Heart left ventricle (tissue), 16 donors: ENCODE measurements around the gene HBB. TPM values are rescaled to one million over a fixed set of nuclear protein-coding genes. Genes with fewer than 3 reads are reported as not detected.

Experiments
- ATAC-seq, 4 donors: fragments of 200-7000 bp; cut with Tn5 transposase; one replicate each; pipeline ENCODE4 v1.9.1; 2020 to 2022; ENCODE audit warnings: moderate library complexity in 4 of 4, mild to moderate bottlenecking in 3 of 4, moderate number of reproducible peaks in 1 of 4
- DNase-seq, 5 donors: peaks; one replicate each; pipeline ENCODE4 v3.0.0-alpha.2; 2020
- H3K27ac ChIP-seq, 12 donors: fragments of 200-600 bp; sonication (generic) in 4 of 12; one replicate each; pipeline versions ENCODE4 v1.5.0 to v1.8.0; 2016 to 2022; ENCODE audit warnings: mild to moderate bottlenecking in 2 of 12
- H3K27me3 ChIP-seq, 9 donors: fragments of 200-600 bp; sonication (generic) in 2 of 9; one replicate each; pipeline versions ENCODE4 v1.5.1 to v1.8.0; 2016 to 2022; ENCODE audit warnings: mild to moderate bottlenecking in 3 of 9
- H3K36me3 ChIP-seq, 9 donors: fragments of 200-600 bp; sonication (generic) in 2 of 9; one replicate each; pipeline versions ENCODE4 v1.5.0 to v1.8.0; 2018 to 2022; ENCODE audit warnings: mild to moderate bottlenecking in 2 of 9
- H3K4me1 ChIP-seq, 12 donors: fragments of 200-600 bp; sonication (generic) in 4 of 12; one replicate each; pipeline versions ENCODE4 v1.5.0 to v1.8.0; 2016 to 2022; ENCODE audit warnings: mild to moderate bottlenecking in 3 of 12
- H3K4me3 ChIP-seq, 12 donors: fragments of 200-600 bp; sonication (generic) in 4 of 12; one replicate each; pipeline versions ENCODE4 v1.5.0 to v1.8.0; 2017 to 2022; ENCODE audit warnings: mild to moderate bottlenecking in 9 of 12, moderate library complexity in 4 of 12
- H3K9me3 ChIP-seq, 12 donors: fragments of 200-600 bp; sonication (generic) in 4 of 12; one replicate each; pipeline versions ENCODE4 v1.5.0 to v1.8.0; 2016 to 2022; ENCODE audit warnings: mild to moderate bottlenecking in 1 of 12
- POLR2A ChIP-seq, 2 donors: fragments of 450-650 bp; IDR thresholded peaks; one replicate each; pipeline ENCODE4 v1.6.1; 2017; ENCODE audit warnings: antibody characterized with exemption in 2 of 2, mild to moderate bottlenecking in 2 of 2, moderate library complexity in 2 of 2
- WGBS, 4 donors: extraction: QIAGEN DNeasy Blood & Tissue Kit in 2 of 4; methylation state at CpG; one replicate each; pipeline versions ENCODE4 v1.1.5 to v1.1.7; 2013 to 2018; 5-methylcytosine and 5-hydroxymethylcytosine counted together
- intact Hi-C, 10 donors: fragments of 100-400 bp; cut with DNase I; formaldehyde crosslinking; loops; one replicate each; pipeline versions ENCODE4 v1.11.1 to v1.14.2; 2022
- polyA plus RNA-seq, 2 donors: library from polyadenylated mRNA; stranded (reverse); fragments of 200-250 nt; gene quantifications; one replicate each; pipeline ENCODE4 v1.2.3, GENCODE V29; 2013
- total RNA-seq, 9 donors: library from RNA; depleted of rRNA in 2 of 9; stranded (reverse); fragments of >200 nt in 2 of 9; fragmentation: NEBNext Ultra II Directional in 3 of 9; extraction: Animal tissue kit (Norgen Biotek cat#: 25700) in 3 of 9; gene quantifications; one replicate each; pipeline versions ENCODE4 v1.1.0 to v1.2.4, GENCODE V29; 2016 to 2023
- TF ChIP-seq, protein P1 (sequence below), 12 donors: fragments of 200-600 bp; sonication (generic) in 4 of 12; IDR thresholded peaks; one replicate each; pipeline versions ENCODE4 v1.5.0 to v1.8.0; 2018 to 2022; ENCODE audit warnings: antibody characterized with exemption in 12 of 12, mild to moderate bottlenecking in 5 of 12
- donor health status: ischemic (EF 13 %, LVEDD 7.1; RV severe dilation, severe dysfunction).
- donor health status: healthy with polysubstance abuse.
- donor health status: DM: no; HTN: yes; CAD: no.
- donor health status: DM: no; HTN: no; CAD: no.
- donor health status: ischemic (EF 25% LVEDD 6.9; RV normal size, moderate dysfunction).
- donor health status: ischemic (EF 25% LVEDD 5.7; RV mildly dilated, moderate dysfunction).
- donor health status: healthy.
- donor health status: DM: yes; HTN: yes; CAD: no.
- donor health status: ischemic (EF 35%, LVEDD 5.7; RV mildly dilated, moderate dysfunction).
- donor health status: nonischemic (EF 11% LVEDD 7.7; RV severe dilation, severe dysfunction).
- donor health status: DM: yes; HTN: yes; CAD: no.
- donor health status: PGD.
- donor health status: ischemic (EF 29% LVEDD 5.4; RV normal size, mild dysfunction).
- donor health status: nonischemic (EF 23%, LVEDD 6.1; RV moderate dilation, normal function).

Gene HBB
- total and polyA plus RNA-seq, 11 donors, result 1.1 to 1,223 (median 249) TPM

DNA sequence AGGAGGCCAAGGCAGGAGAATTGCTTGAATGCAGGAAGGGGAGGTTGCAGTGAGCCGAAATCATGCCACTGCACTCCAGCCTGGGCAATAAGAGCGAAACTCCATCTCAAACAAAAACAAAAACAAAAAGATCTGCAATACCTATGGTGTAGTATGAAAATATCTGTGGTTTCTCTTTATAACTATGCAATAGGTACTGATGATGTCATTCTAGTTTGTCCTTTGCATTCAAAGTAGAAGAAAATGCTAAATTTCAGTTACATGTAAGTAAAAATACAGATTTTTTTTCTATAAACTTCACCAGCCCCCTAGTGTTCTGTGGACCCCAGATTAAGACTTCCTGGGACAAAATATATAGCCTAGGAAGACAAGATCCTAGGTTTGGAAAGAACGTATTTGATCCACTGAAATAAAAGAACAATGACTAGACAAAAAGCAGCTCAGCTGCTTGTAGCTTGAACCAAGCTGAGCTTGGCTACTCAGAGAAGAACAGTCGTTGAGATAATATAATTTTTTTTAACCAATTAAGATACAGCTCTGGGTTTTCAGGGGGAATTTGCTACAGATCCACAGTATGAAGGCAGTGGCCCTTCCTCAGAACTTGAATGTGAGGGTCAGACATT lies 45.6 kb upstream of the HBB start:
- H3K9me3 ChIP-seq, result no peaks in the 10 kb centered on the region
- DNase-seq (no peak), ATAC-seq (no peak)
- no peaks in the 10 kb centered on the region for H3K27me3 ChIP-seq
- intact Hi-C loops, result no loop called here
- no peak overlapping the region for H3K4me3 ChIP-seq
- no peaks in the 10 kb centered on the region for H3K36me3 ChIP-seq
- 70 to 77% (median 73%) methylated on average over 4 of the region's 4 CpGs for WGBS, 4 donors
- no peak for TF ChIP-seq POLR2A (IDR thresholded peaks at IDR 0.05)
- TF ChIP-seq, protein P1, sequence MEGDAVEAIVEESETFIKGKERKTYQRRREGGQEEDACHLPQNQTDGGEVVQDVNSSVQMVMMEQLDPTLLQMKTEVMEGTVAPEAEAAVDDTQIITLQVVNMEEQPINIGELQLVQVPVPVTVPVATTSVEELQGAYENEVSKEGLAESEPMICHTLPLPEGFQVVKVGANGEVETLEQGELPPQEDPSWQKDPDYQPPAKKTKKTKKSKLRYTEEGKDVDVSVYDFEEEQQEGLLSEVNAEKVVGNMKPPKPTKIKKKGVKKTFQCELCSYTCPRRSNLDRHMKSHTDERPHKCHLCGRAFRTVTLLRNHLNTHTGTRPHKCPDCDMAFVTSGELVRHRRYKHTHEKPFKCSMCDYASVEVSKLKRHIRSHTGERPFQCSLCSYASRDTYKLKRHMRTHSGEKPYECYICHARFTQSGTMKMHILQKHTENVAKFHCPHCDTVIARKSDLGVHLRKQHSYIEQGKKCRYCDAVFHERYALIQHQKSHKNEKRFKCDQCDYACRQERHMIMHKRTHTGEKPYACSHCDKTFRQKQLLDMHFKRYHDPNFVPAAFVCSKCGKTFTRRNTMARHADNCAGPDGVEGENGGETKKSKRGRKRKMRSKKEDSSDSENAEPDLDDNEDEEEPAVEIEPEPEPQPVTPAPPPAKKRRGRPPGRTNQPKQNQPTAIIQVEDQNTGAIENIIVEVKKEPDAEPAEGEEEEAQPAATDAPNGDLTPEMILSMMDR (IDR thresholded peaks at IDR 0.05), result no peak
- no peaks in the 10 kb centered on the region for H3K4me1 ChIP-seq
- no peak overlapping the region for H3K27ac ChIP-seq

DNA sequence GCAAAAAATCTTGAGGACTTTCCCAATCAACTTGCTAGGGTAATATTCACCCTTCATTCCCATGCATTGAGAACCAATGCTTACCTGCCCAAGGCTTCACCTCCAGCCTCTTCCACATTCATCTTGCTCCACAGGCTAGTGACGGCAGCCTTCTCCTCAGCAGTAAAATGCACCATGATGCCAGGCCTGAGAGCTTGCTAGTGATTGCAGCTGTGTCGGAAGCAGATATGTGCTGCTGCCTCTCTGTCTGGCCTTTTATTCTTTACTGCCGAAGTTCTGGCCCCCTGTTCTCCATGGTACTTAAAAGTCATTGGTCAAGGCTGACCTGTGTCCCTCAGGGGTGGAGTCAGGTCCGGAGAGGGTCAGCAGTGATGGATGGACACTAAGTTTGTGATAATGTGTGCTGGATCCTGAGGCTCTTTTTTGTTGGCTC lies 42.9 kb upstream of the HBB start, which contains the start of gene HBE1:
TSS of gene HBE1 (minus strand) at position 231 of the 433 bp plus-strand sequence. CDS start at position 176, 55 bp downstream.
- 42 to 61% (median 53%) methylated on average over 4 of the region's 4 CpGs for WGBS, 4 donors
- Histone ChIP-seq H3K27ac (no peak within 1 kb of the TSS), H3K4me1 (no peaks in the 10 kb centered on the region), H3K36me3 (no peaks in the 10 kb centered on the region), H3K4me3 (no peak within 1 kb of the TSS), H3K9me3 (no peaks in the 10 kb centered on the region), H3K27me3 (no peaks in the 10 kb centered on the region)
- intact Hi-C loops, result no loop called here
- no peak for ATAC-seq
- TF ChIP-seq, protein P1 (IDR thresholded peaks at IDR 0.05), result no peak
- no peak for TF ChIP-seq POLR2A (IDR thresholded peaks at IDR 0.05)
- no peak for DNase-seq

DNA sequence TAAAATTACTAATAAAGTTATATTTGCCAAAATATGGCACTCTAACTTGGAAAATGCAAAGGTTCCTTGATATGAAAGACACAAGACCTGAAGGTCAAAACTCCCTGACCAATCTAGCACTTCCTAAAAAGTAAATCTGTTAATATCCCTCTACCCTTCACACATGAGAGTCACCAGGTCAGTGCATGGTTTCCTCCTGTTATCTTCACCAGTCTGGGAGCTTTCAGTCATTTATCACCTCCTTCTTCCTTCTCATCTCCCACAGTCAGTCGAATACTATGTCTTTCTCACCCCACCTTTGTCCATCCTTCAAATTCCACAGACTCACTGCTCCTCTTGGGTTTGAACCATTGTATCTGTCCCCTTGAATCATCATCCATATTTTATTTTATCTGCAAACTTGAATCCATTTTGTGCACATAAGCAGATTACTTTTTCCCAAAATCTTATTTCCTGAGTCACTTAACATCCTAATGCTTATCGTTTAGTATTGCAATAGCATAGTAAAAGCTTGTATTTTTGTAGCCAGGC lies 40.2 kb upstream of the HBB start:
- TF ChIP-seq, protein P1 (IDR thresholded peaks at IDR 0.05), result no peak
- TF ChIP-seq POLR2A (IDR thresholded peaks at IDR 0.05), result no peak
- Histone ChIP-seq H3K9me3 (peaks cover 0 to 8% (median 0%) of the 10 kb centered on the region in 12 donors), H3K27ac (no peak overlapping the region), H3K27me3 (no peaks in the 10 kb centered on the region), H3K36me3 (no peaks in the 10 kb centered on the region), H3K4me1 (no peaks in the 10 kb centered on the region), H3K4me3 (no peak overlapping the region)
- 55 to 68% (median 62%) methylated on average over 2 of the region's 2 CpGs for WGBS, 4 donors
- no peak for DNase-seq
- intact Hi-C loops, result no loop called here
- no peak for ATAC-seq

DNA sequence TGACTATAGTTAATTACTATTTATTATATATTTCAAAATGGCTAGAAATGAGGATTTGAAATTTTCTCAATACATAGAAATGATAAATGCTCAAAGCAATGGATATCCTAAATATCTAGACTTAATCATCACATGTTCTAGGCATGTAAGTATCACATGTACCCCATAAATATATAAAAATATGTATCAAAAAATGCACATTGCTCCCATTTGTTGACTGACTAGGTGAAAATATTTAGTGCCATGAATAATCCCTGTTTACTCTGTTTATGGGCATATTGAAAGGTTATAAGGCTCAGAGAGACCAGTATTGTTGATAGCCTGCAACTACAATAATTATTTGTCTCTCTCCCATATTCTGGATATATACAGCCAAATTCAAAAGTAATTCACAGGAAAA lies 39.7 kb upstream of the HBB start:
- no peaks in the 10 kb centered on the region for H3K36me3 ChIP-seq
- H3K4me3 ChIP-seq, result no peak overlapping the region
- peaks cover 0 to 13% (median 0%) of the 10 kb centered on the region in 12 donors for H3K9me3 ChIP-seq
- intact Hi-C loops, result no loop called here
- DNase-seq (no peak), ATAC-seq (no peak)
- no peaks in the 10 kb centered on the region for H3K4me1 ChIP-seq
- no peak overlapping the region for H3K27ac ChIP-seq
- H3K27me3 ChIP-seq, result no peaks in the 10 kb centered on the region
- TF ChIP-seq, protein P1 (IDR thresholded peaks at IDR 0.05), result no peak
- TF ChIP-seq POLR2A (IDR thresholded peaks at IDR 0.05), result no peak
